Measurements from ENCODE around the gene FOS.

GRCh38 chr14:75249251-75249957 lies 29.2 kb upstream of the FOS start:
- TF ChIP-seq EZH2 (IDR thresholded peaks at IDR 0.05; ENCODE audit: insufficient read depth, poor library complexity, severe bottlenecking) = no peak
- no peak for TF ChIP-seq EZH2phosphoT487 (IDR thresholded peaks at IDR 0.05; ENCODE audit: insufficient read depth, low read depth)
